ENCODE measurements around the gene RPL37.

Gene RPL37

GRCh38 chr5:40846371-40846770 is 11.3 kb upstream of the RPL37 start:
- H3K4me3 Mint-ChIP-seq = no peak overlapping the region
- H3K27me3 Mint-ChIP-seq = no peaks in the 10 kb centered on the region
- no peak overlapping the region for H3K27ac Mint-ChIP-seq
- peaks cover 21% of the 10 kb centered on the region for H3K4me1 Mint-ChIP-seq
- H3K36me3 Mint-ChIP-seq = peaks cover 10% of the 10 kb centered on the region
- H3K9me3 Mint-ChIP-seq = no peaks in the 10 kb centered on the region

GRCh38 chr5:40844565-40844964 is 9.5 kb upstream of the RPL37 start:
- Mint-ChIP-seq H3K9me3 (no peaks in the 10 kb centered on the region), H3K27me3 (no peaks in the 10 kb centered on the region), H3K4me1 (peaks cover 28% of the 10 kb centered on the region), H3K36me3 (peaks cover 8% of the 10 kb centered on the region), H3K27ac (no peak overlapping the region), H3K4me3 (no peak overlapping the region)

- Mint-ChIP-seq H3K4me3 (no peak overlapping the region), H3K4me1 (peaks cover 17% of the 10 kb centered on the region), H3K27me3 (no peaks in the 10 kb centered on the region), H3K27ac (no peak overlapping the region), H3K36me3 (peaks cover 5% of the 10 kb centered on the region), H3K9me3 (no peaks in the 10 kb centered on the region)
Observed at GRCh38 chr5:40842351-40842750, 7.3 kb upstream of the RPL37 start.

- H3K9me3 Mint-ChIP-seq = no peaks in the 10 kb centered on the region
- peaks cover 11% of the 10 kb centered on the region for H3K4me1 Mint-ChIP-seq
- peak within 1 kb of the TSS; percentile 97 for H3K27ac Mint-ChIP-seq
- H3K27me3 Mint-ChIP-seq = no peaks in the 10 kb centered on the region
- peak within 1 kb of the TSS; percentile 89 for H3K4me3 Mint-ChIP-seq
- H3K36me3 Mint-ChIP-seq = peaks cover 6% of the 10 kb centered on the region
Observed at GRCh38 chr5:40841068-40841805, 6.2 kb upstream of the RPL37 start, which contains the start of gene CARD6. TSS of gene CARD6 (plus strand) at chr5:40841367. CDS start at chr5:40841383, 16 bp downstream.

GRCh38 chr5:40838086-40838485 is 3.1 kb upstream of the RPL37 start:
- H3K27ac Mint-ChIP-seq = no peak overlapping the region
- peaks cover 20% of the 10 kb centered on the region for H3K36me3 Mint-ChIP-seq
- H3K4me3 Mint-ChIP-seq = no peak overlapping the region
- no peaks in the 10 kb centered on the region for H3K27me3 Mint-ChIP-seq
- no peaks in the 10 kb centered on the region for H3K9me3 Mint-ChIP-seq
- peaks cover 26% of the 10 kb centered on the region for H3K4me1 Mint-ChIP-seq

- H3K9me3 Mint-ChIP-seq = no peaks in the 10 kb centered on the region
- H3K27ac Mint-ChIP-seq = peak overlapping the region; percentile 99
- H3K4me1 Mint-ChIP-seq = peaks cover 40% of the 10 kb centered on the region
- H3K4me3 Mint-ChIP-seq = peak overlapping the region; percentile 97
- no peaks in the 10 kb centered on the region for H3K27me3 Mint-ChIP-seq
- peaks cover 42% of the 10 kb centered on the region for H3K36me3 Mint-ChIP-seq
Observed at GRCh38 chr5:40834391-40834848, 602 bp downstream of the RPL37 start.

- Mint-ChIP-seq H3K4me1 (peaks cover 47% of the 10 kb centered on the region), H3K4me3 (peak overlapping the region; percentile 97), H3K27me3 (no peaks in the 10 kb centered on the region), H3K36me3 (peaks cover 46% of the 10 kb centered on the region), H3K27ac (peak overlapping the region; percentile 99), H3K9me3 (no peaks in the 10 kb centered on the region)
Observed at GRCh38 chr5:40833712-40834229, 1.3 kb downstream of the RPL37 start.

- Mint-ChIP-seq H3K27me3 (no peaks in the 10 kb centered on the region), H3K9me3 (no peaks in the 10 kb centered on the region), H3K27ac (peak overlapping the region; percentile 99), H3K36me3 (peaks cover 60% of the 10 kb centered on the region), H3K4me1 (peaks cover 60% of the 10 kb centered on the region), H3K4me3 (peak overlapping the region; percentile 97)
Observed at GRCh38 chr5:40832345-40832744, 2.7 kb downstream of the RPL37 start.

GRCh38 chr5:40831346-40832210 is 3.4 kb downstream of the RPL37 start:
- H3K36me3 Mint-ChIP-seq = peaks cover 61% of the 10 kb centered on the region
- H3K27ac Mint-ChIP-seq = peak overlapping the region; percentile 99
- peak overlapping the region; percentile 97 for H3K4me3 Mint-ChIP-seq
- no peaks in the 10 kb centered on the region for H3K9me3 Mint-ChIP-seq
- H3K4me1 Mint-ChIP-seq = peaks cover 60% of the 10 kb centered on the region
- H3K27me3 Mint-ChIP-seq = no peaks in the 10 kb centered on the region

GRCh38 chr5:40829748-40830533 is 5.1 kb downstream of the RPL37 start:
- peaks cover 60% of the 10 kb centered on the region for H3K36me3 Mint-ChIP-seq
- H3K27me3 Mint-ChIP-seq = no peaks in the 10 kb centered on the region
- H3K9me3 Mint-ChIP-seq = no peaks in the 10 kb centered on the region
- peaks cover 54% of the 10 kb centered on the region for H3K4me1 Mint-ChIP-seq
- H3K4me3 Mint-ChIP-seq = peak overlapping the region; percentile 30
- H3K27ac Mint-ChIP-seq = peak overlapping the region; percentile 66

- Mint-ChIP-seq H3K36me3 (peaks cover 53% of the 10 kb centered on the region), H3K27me3 (no peaks in the 10 kb centered on the region), H3K4me3 (peak overlapping the region; percentile 5), H3K9me3 (no peaks in the 10 kb centered on the region), H3K4me1 (peaks cover 51% of the 10 kb centered on the region), H3K27ac (peak overlapping the region; percentile 80)
Observed at GRCh38 chr5:40828690-40829661, 6.0 kb downstream of the RPL37 start.

- Mint-ChIP-seq H3K4me1 (peaks cover 45% of the 10 kb centered on the region), H3K9me3 (no peaks in the 10 kb centered on the region), H3K27me3 (no peaks in the 10 kb centered on the region), H3K4me3 (peak overlapping the region; percentile 23), H3K27ac (peak overlapping the region; percentile 80), H3K36me3 (peaks cover 44% of the 10 kb centered on the region)
Observed at GRCh38 chr5:40828021-40828631, 6.9 kb downstream of the RPL37 start.

- H3K4me3 Mint-ChIP-seq = peak overlapping the region; percentile 23
Observed at GRCh38 chr5:40827188-40827977, 7.6 kb downstream of the RPL37 start.

More at GRCh38 chr5:40827188-40827977, 7.6 kb downstream of the RPL37 start:
- Mint-ChIP-seq H3K27me3 (no peaks in the 10 kb centered on the region), H3K27ac (peak overlapping the region; percentile 80), H3K4me1 (peaks cover 38% of the 10 kb centered on the region), H3K36me3 (peaks cover 37% of the 10 kb centered on the region), H3K9me3 (no peaks in the 10 kb centered on the region)

All from activated naive CD4-positive, alpha-beta T cell treated with anti-CD3 and anti-CD28 coated beads, Interleukin-2, amount 50 U/mL, for 24 hours (primary cell).